HG03457 (cell line): ENCODE data around the gene CPXM2.

ENCODE experiments used
- ATAC-seq: cut with Tn5 transposase; IDR thresholded peaks from one replicate; pipeline ENCODE4 v1.9.1; 2021; ENCODE audit warnings: moderate number of reproducible peaks; ENCODE audit not compliant: unreplicated experiment

Gene CPXM2

GRCh38 chr10:123804716-123805115 is 86.9 kb downstream of the CPXM2 start:
- ATAC-seq: no peak

GRCh38 chr10:123800821-123801220 is 90.8 kb downstream of the CPXM2 start:
- no peak for ATAC-seq

- ATAC-seq: no peak
Observed at GRCh38 chr10:123800289-123800688, 91.3 kb downstream of the CPXM2 start.

GRCh38 chr10:123798856-123799255 is 92.8 kb downstream of the CPXM2 start:
- no peak for ATAC-seq

GRCh38 chr10:123797813-123798212 is 93.8 kb downstream of the CPXM2 start:
- ATAC-seq: no peak

- no peak for ATAC-seq
Observed at GRCh38 chr10:123796736-123797135, 94.9 kb downstream of the CPXM2 start.

- no peak for ATAC-seq
Observed at GRCh38 chr10:123795846-123796590, 95.6 kb downstream of the CPXM2 start.

- no peak for ATAC-seq
Observed at GRCh38 chr10:123795196-123795780, 96.3 kb downstream of the CPXM2 start.

- no peak for ATAC-seq
Observed at GRCh38 chr10:123792248-123792978, 99.2 kb downstream of the CPXM2 start.

- no peak for ATAC-seq
Observed at GRCh38 chr10:123790132-123790885, 101.3 kb downstream of the CPXM2 start.

GRCh38 chr10:123788981-123789380 is 102.6 kb downstream of the CPXM2 start:
- ATAC-seq: no peak

- ATAC-seq: no peak
Observed at GRCh38 chr10:123787566-123787965, 104.0 kb downstream of the CPXM2 start.

GRCh38 chr10:123786896-123787295 is 104.7 kb downstream of the CPXM2 start:
- no peak for ATAC-seq

- ATAC-seq: no peak
Observed at GRCh38 chr10:123786306-123786705, 105.3 kb downstream of the CPXM2 start.

GRCh38 chr10:123784646-123785045 is 107.0 kb downstream of the CPXM2 start:
- ATAC-seq: no peak

- no peak for ATAC-seq
Observed at GRCh38 chr10:123784216-123784615, 107.4 kb downstream of the CPXM2 start.

- no peak for ATAC-seq
Observed at GRCh38 chr10:123783296-123783695, 108.3 kb downstream of the CPXM2 start.

GRCh38 chr10:123782549-123782948 is 109.1 kb downstream of the CPXM2 start:
- no peak for ATAC-seq

- no peak for ATAC-seq
Observed at GRCh38 chr10:123781956-123782500, 109.6 kb downstream of the CPXM2 start.

- no peak for ATAC-seq
Observed at GRCh38 chr10:123781324-123781900, 110.2 kb downstream of the CPXM2 start.
